Calu3 (cell line): ENCODE results near the gene FTSJ3. TPM values are rescaled to one million over a fixed set of nuclear protein-coding genes. Genes with fewer than 3 reads are reported as not detected.
A peak's percentile ranks its signal among the peaks of the same experiment; 100 is the strongest.

Source experiments
- BruUV-seq: library from RNA; stranded (reverse); fragments of 400-500 nt; replicated peaks from 2 replicates; lab custom pipeline; 2021; lab: Mats Ljungman, UMichigan
- CTCF ChIA-PET: fragments of 300-600 bp; sonication (Branson Sonifier 250); formaldehyde crosslinking; loops from one replicate; lab custom pipeline; 2022; ENCODE audit warnings: antibody characterized with exemption; lab: Charles Lee
- DNase-seq: peaks from one replicate; pipeline ENCODE4 v3.0.0; 2022
- H3K27ac Mint-ChIP-seq: one replicate; pipeline ENCODE4 v1.8.0; 2022; ENCODE audit warnings: mixed read lengths; ENCODE audit not compliant: unreplicated experiment
- H3K27me3 Mint-ChIP-seq: one replicate; pipeline ENCODE4 v1.8.0; 2022; ENCODE audit warnings: mixed read lengths; ENCODE audit not compliant: unreplicated experiment
- H3K36me3 Mint-ChIP-seq: one replicate; pipeline ENCODE4 v1.8.0; 2022; ENCODE audit warnings: mild to moderate bottlenecking, moderate library complexity, mixed read lengths; ENCODE audit not compliant: insufficient read depth, unreplicated experiment
- H3K4me1 Mint-ChIP-seq: one replicate; pipeline ENCODE4 v1.8.0; 2022; ENCODE audit warnings: mild to moderate bottlenecking, low read depth, mixed read lengths; ENCODE audit not compliant: unreplicated experiment
- H3K4me3 Mint-ChIP-seq: one replicate; pipeline ENCODE4 v1.8.0; 2022; ENCODE audit warnings: mild to moderate bottlenecking, low read depth, moderate library complexity, mixed read lengths; ENCODE audit not compliant: unreplicated experiment
- H3K9me3 Mint-ChIP-seq: one replicate; pipeline ENCODE4 v1.8.0; 2022; ENCODE audit warnings: low read depth, mixed read lengths; ENCODE audit not compliant: unreplicated experiment
- CTCF ChIP-seq: fragments of 200-600 bp; IDR thresholded peaks from one replicate; pipeline ENCODE4 v1.8.0; 2022; ENCODE audit warnings: antibody characterized with exemption; ENCODE audit not compliant: unreplicated experiment
- intact Hi-C: fragments of 100-400 bp; cut with micrococcal nuclease; formaldehyde crosslinking; loops from one replicate; pipeline ENCODE4 v1.10.0; 2022; ENCODE audit not compliant: unreplicated experiment
- total RNA-seq: library from RNA; stranded (reverse); gene quantifications from 2 replicates; pipeline ENCODE4 v1.2.3, GENCODE V29; 2022

Gene FTSJ3
- total RNA-seq, 1 experiment from 2014 or later, result 43.3 TPM

DNA sequence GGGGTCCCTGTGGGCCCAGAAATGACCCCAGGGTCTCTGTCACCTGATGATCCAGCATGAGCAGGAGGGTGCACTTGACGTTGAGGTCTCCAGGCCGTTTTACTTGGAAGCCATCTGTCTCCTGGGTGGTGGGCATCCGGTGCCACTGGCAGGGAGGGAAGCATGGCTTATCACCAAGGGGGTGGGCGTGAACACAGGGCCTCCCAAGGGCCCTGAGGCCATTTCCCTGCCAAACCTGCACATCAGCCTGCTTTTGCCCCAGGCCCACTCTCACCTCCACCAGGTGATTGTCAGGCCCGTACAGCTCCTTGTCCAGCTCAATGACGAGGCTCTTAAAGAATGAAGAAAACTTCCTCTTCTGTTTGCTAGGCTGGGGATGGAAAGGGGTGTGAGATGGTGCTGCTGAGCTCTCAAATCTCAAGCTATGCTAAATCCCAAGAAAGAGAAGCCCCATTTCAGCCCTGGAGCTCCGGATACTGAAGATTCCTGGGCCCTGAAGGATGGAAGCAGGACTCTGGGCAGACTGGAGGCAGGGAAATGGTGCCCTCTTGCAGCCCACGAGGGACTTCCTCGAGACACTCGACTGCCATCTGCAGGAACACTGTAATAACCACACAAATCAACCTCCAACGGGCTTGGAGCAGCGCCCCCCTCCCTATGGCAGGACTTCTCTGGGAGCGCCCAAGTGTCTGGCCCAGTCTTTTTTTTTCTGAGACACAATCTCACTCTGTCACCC lies 7.1 kb upstream of the FTSJ3 start:
- Mint-ChIP-seq H3K27ac (no peak overlapping the region), H3K4me3 (no peak overlapping the region), H3K27me3 (no peaks in the 10 kb centered on the region), H3K36me3 (peaks cover 21% of the 10 kb centered on the region), H3K4me1 (peaks cover 11% of the 10 kb centered on the region), H3K9me3 (no peaks in the 10 kb centered on the region)
- BruUV-seq, result no TSS peak
- intact Hi-C loops, result no loop called here
- CTCF ChIA-PET, result interaction anchor here (0.7 to 0.9 kb wide), 3 partner anchors 60 to 409 kb away, joined by 3 to 4 read pairs (median 3); partner anchors contain the start of gene DDX42
- DNase-seq, result peak; percentile 71
- peak; percentile 67 for TF ChIP-seq CTCF

DNA sequence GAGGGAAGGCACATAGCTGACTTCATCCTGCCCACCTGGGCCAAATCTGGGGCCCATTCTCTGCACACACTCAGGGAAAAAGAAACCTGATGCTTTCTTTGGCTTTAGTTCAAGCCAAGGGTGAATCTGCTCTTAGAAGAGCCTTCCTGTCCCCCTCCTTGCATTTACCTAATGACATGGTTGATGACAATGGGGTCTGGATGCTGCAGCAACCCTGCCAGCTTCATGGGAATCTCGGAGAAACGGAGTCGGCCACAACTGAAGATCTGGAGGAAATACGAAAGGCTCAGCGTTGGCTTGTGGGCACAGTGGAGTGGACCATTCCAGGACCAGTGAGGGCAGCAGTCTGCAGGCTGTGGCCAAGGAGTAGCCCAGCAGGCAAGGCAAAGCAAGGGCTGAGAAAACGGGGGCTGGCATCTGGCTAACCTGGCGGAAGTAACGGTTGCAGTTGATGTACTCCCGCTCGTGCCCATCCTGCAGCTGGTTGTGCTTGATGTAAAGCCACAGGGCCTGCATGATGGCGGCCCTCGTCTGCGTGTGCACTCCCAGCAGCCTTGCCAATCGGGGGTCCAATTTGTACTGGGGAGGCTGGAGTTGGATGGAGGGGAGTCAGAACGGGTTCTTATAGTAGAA lies 6.4 kb upstream of the FTSJ3 start:
- intact Hi-C loops, result no loop called here
- Mint-ChIP-seq H3K27me3 (no peaks in the 10 kb centered on the region), H3K36me3 (peaks cover 23% of the 10 kb centered on the region), H3K4me1 (peaks cover 11% of the 10 kb centered on the region), H3K27ac (no peak overlapping the region), H3K9me3 (no peaks in the 10 kb centered on the region), H3K4me3 (no peak overlapping the region)
- TF ChIP-seq CTCF, result no peak
- CTCF ChIA-PET, result interaction anchor here (0.8 to 0.9 kb wide), 2 partner anchors 59 to 158 kb away, joined by 3 read pairs; partner anchors contain the start of gene DDX42
- DNase-seq, result no peak
- BruUV-seq, result no TSS peak

DNA sequence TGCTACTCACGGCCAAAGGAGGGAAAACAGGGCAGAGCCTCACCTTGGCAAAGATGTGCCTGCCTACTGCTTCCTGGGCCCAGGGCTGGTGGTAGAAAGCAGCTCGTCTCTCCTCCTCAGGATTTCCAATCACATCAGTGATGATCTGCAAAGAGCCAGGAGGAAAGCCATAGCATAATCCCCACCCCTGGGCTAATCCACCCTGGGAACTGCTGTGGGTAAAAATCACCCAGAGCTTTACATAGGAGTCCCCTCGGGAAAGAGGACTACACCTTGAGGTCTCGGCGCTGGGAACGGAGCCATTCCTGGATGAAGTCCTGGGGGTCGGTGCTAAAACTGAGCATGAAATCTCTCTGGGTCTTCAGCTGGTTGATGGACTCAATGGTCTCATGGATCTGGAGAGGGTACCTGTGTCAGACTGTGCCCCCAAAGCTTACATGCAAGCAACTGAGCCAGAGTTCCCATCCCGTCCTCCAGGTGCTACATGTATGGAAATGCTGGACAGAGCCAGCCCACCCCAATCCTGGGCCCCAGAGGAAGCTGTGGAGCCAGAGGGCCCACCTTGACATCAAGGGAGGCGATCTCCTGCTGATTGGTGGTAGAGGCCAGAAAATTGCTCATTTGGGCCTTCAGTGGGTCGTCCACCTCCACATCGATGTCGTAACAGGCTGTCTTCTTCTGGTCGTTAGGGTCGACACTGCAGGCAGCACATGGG lies 5.7 kb upstream of the FTSJ3 start:
- CTCF ChIA-PET, result no interaction called here
- intact Hi-C loops, result no loop called here
- BruUV-seq, result no TSS peak
- H3K27me3 Mint-ChIP-seq, result no peaks in the 10 kb centered on the region
- peaks cover 11% of the 10 kb centered on the region for H3K4me1 Mint-ChIP-seq
- H3K36me3 Mint-ChIP-seq, result peaks cover 25% of the 10 kb centered on the region
- TF ChIP-seq CTCF, result no peak
- H3K4me3 Mint-ChIP-seq, result no peak overlapping the region
- H3K9me3 Mint-ChIP-seq, result no peaks in the 10 kb centered on the region
- DNase-seq, result no peak
- no peak overlapping the region for H3K27ac Mint-ChIP-seq

- peaks cover 32% of the 10 kb centered on the region for H3K36me3 Mint-ChIP-seq
- no peak overlapping the region for H3K27ac Mint-ChIP-seq
- CTCF ChIA-PET, result no interaction called here
- intact Hi-C loops, result no loop called here
- BruUV-seq, result TSS peak; percentile 31
- H3K4me3 Mint-ChIP-seq, result no peak overlapping the region
- no peaks in the 10 kb centered on the region for H3K27me3 Mint-ChIP-seq
- H3K9me3 Mint-ChIP-seq, result no peaks in the 10 kb centered on the region
- peaks cover 11% of the 10 kb centered on the region for H3K4me1 Mint-ChIP-seq
- DNase-seq, result no peak
- TF ChIP-seq CTCF, result no peak
These were observed 5.0 kb upstream of the FTSJ3 start for GRCh38 chr17:63832455-63832854.
